ENCODE results near the gene ENTPD8.
"Not testable (repeated sequence)": the region's sequence is repeated elsewhere in the genome, so short reads cannot be mapped to it uniquely, and the experiment has no call there.

The ENTPD8 gene

DNA sequence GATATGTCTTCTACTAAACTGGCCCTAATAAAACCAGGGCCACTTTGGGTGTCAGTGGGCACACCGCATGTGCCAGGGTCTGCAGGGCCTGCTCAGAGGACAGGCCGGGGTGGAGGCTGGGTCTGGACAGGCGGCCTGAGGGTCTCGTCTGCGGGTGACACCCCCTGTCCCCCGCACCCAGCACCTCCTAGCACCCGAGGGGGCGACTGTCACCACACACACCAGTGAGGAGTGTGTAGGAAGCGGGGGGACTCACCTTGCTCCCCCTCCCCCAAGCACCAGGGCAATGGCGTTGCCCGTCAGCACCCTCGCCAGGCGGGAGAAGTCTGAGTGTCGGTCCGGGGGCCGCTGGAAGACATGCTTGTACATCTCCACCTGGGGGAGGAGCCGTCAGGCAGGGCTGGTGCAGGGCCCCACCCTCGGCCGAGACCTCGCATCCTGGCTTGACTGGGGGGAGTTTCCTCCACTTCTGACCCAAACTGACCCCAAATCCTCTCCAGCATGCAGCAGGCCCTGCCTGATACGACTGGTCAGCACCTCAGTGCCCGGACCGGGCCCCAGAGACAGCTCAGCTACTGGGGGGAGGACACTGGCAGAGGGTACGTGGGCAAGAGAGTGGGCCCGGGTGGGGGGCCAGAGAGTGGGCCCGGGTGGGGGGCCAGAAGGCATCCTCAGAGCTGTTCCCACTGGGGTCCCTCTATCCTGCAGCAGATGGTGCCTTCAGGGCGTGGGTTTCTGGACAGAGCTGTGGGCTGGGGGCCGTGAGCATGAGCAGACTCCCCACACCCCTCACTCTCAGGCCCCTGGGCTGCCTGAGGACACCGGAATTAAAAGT, 36.8 kb upstream of the ENTPD8 start:
- no peak for DNase-seq (ENCODE audit: low read depth)
- H3K4me3 ChIP-seq (ENCODE audit: low read depth, low read length): no peak overlapping the region

DNA sequence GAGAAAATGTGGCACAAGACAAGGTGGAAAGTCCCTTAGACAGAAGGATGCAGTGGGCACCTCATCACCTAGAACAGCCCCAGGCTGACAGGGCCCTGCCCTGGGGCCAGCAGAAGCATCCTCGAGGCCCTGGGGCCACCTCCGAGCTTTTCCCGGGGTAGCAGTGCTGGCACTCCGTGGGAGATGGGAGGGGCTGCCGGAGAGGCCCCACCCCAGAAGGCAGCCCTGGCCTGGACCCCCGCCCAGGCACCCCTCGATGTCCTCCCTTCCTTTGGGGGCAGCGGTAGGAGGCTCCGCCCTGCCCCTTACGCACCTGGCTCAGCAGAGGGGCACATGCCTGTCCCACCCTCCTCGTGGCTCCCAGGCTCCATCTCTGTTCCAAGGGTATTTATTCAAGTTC, 35.7 kb upstream of the ENTPD8 start:
- DNase-seq (ENCODE audit: low read depth): no peak
- H3K4me3 ChIP-seq (ENCODE audit: low read depth, low read length): no peak overlapping the region

DNA sequence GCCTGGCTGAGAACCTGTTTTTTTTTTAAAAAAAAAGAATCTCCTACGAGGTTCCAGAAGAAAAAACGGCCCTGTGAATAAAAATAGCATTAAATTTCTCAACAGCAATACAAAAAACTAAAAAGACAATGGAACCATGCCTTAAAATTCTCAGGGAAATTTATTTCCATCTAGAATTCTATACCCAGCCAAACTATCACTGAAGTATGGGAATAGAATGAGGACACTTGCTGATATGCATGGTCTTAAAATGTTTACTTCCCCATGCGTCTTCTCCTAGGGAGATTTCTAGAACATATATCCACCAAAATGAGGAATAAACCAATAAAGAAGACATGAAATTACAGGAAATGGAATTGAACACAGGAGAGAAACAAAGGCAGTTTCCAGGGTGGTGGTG, 34.5 kb upstream of the ENTPD8 start:
- no peak for DNase-seq (ENCODE audit: low read depth)

DNA sequence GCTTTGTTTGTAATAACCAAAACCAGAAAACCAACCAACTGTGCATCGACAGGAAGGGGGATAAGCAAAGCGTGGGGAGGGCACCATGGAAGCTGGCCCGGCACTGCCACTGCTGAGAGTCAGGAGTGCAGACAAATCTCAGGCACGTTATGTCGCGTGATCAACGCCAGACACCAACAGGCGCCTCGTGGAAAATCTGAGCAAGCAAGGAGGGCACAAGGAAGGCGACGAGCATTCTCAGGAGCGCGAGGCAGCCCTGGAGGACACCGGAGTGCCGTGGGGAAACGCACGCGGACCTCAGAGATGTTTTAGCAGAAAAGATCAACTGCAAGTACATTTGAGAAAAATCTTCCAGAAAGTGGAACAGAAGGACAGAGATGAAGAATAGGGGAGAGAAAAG, 33.1 kb upstream of the ENTPD8 start:
- DNase-seq (ENCODE audit: low read depth): no peak
- H3K4me3 ChIP-seq (ENCODE audit: low read depth, low read length): no peak overlapping the region

More for the DNA sequence above, 34.5 kb upstream of the ENTPD8 start:
- no peak overlapping the region for H3K4me3 ChIP-seq (ENCODE audit: low read depth, low read length)

DNA sequence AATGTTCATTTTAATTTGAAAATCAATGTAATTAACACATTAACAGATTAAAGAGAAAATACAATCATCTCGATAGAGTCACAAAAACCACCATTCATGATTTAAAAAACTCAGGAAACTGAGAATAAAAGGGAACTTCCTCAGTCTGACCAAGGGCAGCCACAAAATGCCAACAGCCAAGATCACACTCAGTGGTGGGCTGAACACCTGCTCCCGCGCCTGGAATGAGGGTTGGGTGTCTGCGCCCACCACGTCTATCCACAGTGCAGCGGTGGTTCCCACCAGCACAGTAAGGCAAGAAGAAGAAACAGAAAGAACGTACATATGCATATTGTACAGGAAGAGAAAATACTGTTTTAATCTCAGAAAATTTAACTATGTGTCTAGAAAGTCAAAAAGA, 29.6 kb upstream of the ENTPD8 start:
- no peak overlapping the region for H3K4me3 ChIP-seq (ENCODE audit: low read depth, low read length)
- no peak for DNase-seq (ENCODE audit: low read depth)

DNA sequence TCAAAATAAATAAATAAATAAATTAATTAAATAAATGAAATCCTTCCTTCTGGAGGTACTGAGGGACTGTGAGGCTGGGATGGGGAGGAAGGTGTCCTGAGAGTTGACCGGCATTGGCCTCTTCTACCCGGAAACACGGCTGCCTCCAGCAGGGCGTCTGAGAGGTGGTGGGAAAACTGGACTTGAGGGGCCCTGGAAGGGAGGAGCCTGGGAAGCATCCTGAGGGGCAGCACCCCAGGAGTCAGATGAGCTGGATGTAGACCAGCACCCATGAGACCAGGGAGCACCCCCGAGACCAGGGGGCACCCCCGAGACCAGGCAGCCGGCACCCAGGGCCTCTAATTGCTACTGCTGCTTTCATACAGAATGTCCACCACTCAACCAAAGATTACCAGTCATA, 26.7 kb upstream of the ENTPD8 start:
- H3K4me3 ChIP-seq (ENCODE audit: low read depth, low read length): no peak overlapping the region
- no peak for DNase-seq (ENCODE audit: low read depth)

DNA sequence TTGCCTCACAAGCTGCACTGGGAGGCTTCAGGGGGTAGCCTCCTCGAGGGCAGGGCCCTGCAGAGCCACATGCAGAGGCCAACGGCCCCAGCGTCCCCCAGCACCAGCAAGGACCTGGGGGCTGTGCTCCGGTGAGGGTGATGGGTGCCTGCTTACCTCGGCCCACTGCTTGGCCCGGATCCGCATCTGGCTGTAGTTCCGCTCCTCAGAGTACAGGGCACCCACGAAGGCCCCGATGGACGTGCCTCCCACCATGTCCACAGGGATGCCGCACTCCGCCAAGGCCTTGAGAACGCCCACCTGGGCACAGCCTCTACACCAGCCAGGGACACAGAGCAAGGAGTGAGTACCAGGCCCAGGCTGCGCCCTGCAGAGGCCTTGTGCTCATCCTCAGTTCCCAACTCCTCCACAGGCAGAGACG, 26.0 kb upstream of the ENTPD8 start:
- DNase-seq (ENCODE audit: low read depth): no peak
- no peak overlapping the region for H3K4me3 ChIP-seq (ENCODE audit: low read depth, low read length)

DNA sequence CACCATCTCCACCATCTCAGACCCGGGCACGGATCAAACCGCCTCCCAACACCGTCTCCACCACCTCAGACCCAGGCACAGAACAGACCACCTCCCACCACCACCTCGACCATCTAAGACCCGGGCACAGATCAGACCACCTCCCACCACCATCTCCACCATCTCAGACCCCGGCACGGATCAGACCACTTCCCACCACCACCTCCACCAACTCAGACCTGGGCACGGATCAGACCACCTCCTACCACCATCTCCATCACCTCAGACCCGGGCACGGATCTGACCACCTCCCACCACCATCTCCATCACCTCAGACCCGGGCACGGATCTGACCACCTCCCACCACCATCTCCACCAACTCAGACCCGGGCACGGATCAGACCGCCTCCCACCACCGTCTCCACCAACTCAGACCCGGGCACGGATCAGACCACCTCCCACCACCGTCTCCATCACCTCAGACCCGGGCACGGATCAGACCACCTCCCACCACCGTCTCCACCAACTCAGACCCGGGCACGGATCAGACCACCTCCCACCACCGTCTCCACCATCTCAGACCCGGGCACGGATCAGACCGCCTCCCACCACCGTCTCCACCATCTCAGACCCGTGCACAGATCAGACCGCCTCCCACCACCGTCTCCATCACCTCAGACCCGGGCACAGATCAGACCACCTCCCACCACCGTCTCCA, 25.4 kb upstream of the ENTPD8 start:
- DNase-seq (ENCODE audit: low read depth); H3K4me3 ChIP-seq (ENCODE audit: low read depth, low read length): not testable (repeated sequence)

DNA sequence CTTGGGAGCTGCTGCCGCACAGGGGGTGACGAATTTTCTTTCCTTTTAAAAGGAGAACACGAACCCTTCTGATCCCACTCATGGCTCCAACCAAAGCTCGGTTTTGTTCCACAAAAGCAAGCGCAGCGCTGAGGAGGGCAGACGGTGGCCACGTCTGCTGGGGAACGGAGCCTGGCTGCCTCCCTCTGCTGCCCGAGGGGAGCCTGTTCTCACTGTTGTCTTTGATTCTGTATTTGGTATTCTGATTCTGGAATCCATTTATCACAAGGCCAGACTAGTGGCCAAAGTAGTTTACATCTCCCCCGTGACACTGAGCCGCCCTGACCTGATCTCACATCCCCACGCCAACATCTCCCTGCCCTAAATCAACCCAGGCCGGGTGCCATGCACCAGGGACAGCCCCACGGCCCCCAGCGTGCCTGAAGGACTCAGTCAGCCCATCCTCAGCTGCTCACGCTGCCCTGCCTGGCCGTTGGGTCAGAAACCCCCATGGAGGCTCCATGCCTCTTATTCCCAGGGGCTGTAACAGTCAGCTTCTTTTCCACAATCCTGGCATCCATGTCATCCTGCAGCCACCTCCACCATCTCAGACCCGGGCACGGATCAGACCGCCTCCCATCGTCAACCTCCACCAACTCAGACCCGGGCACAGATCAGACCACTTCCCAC, 24.7 kb upstream of the ENTPD8 start:
- DNase-seq (ENCODE audit: low read depth): no peak
- H3K4me3 ChIP-seq (ENCODE audit: low read depth, low read length): no peak overlapping the region

DNA sequence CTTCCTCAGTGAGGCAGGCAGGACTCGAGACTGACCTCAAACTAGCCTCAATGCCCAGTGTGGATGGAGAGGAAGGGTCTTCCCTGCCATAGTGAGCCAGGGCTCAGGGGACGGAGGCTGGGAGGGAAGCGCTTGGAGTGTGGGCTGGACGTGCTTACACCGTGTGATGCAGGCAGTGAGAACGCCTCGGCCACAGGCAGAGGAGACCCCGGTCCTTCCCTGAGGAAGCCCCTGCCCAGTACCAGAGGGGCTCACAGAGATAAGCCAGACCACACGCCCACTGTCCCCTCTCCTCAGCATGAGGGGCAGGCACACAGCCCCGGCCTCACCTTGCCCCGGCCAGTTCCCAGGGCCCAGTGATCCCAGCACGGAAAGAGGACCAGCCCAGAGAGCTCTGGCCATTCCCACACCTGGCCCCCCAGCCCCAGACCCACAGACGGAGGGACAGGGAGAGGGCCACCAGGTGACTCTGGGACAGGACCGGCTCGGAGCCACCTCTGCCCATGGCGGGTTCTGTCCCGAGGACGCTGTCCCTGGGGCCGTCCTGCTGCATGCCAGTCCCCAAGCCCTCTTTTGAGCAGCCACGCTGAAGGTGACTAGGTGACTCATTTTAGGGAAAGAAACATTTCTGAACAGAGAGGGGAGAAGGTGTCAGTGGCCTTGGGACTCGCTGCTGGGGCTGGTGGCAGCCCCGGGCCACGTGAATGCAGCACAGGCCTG, 24.0 kb upstream of the ENTPD8 start:
- no peak for DNase-seq (ENCODE audit: low read depth)
- H3K4me3 ChIP-seq (ENCODE audit: low read depth, low read length): no peak overlapping the region

DNA sequence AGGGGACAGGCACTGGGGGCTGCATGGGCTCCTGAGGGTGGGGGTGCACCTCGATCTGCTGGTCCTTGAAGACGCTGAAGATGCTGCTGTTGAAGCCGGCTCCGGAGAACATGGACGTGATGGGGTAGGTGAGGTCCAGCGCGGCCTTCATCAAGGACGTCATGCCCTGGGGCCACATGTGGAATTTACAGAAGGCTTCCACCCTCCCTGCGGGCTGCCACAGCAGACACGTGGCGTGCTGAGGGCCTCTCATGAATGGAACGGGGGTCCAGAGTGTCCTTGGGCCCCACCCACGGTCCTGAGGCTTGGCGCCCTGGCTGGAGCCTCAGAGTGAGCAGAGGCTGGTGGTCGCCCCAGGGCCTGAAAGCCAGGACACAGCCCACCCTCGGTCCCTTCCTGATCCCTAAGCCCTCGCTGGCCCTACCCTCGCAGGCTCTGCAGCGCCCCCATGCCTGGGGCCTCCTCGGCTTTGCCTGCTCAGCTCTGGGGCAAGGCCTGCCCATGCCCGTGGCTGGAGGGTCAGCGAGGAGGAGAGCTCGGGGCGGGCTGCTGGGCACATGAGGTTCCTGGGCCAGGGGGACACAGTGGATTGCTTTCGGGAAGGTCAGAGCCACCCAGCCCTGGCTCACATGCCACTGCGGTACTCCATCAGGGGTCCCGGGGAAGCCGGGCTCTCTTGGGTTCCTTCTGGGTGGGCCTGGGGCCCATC, 23.3 kb upstream of the ENTPD8 start:
- no peak overlapping the region for H3K4me3 ChIP-seq (ENCODE audit: low read depth, low read length)
- no peak for DNase-seq (ENCODE audit: low read depth)

DNA sequence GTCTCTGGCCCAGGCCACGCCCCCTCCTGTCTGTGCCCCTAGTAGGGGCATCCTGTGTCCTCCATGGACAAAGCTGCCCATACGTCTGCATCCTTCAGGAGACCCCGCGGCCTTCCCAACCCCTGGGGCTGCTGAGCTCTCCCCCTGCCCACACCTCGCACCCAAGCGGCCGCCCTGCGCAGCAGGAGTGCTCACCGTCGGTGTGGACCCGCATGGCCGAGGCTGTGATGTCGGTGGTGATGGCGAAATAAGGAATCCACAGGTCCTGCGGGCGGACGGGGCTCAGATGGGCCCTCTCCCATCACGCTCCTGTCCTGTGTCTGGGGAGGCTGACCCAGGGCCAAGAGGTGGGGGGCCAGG, 22.8 kb upstream of the ENTPD8 start:
- no peak overlapping the region for H3K4me3 ChIP-seq (ENCODE audit: low read depth, low read length)
- no peak for DNase-seq (ENCODE audit: low read depth)

DNA sequence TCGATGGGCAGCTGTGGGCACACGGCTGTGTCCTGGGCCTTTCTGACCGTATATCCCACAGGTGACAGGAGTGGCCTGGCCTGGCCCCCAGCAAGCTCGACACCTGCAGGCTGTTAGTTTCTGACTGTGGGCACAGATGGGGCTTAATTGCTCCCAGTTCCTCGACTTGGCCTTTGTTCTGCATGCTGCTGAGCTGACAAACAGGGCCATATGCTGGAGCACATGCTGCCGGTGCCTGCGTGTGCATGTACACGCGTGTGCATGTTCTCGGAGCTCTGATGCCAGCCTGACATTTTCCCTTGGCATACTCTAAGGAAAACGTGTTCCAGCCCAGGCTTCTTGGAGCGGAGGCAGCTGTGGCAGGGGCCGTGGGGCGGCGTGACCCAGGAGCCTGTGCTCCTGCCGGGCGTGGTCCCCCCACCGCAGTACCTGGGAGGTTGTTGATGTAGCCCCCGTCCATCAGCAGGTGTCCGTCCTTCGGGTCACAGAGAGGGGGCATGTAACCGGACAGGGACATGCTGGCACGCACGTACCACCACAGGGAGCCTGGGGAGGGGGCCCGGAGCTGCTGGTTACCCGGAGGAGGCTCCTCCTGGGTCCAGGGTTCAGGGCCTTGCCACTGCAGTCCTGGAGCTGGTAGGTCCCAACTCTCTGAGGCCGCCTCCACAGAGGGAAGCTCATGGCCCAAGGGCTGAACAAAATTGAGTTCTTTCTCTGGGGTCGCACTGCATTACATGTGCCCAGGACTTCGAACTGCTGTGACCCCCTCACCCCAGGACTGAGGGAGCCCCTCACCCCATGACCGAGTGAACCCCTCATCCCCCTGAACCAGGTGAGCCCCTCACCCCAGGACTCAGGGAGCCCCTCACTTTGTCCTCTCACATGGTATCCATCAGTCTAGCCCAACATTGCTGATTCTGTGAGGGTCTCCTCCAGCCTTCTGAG, 22.1 kb upstream of the ENTPD8 start:
- DNase-seq (ENCODE audit: low read depth): no peak

DNA sequence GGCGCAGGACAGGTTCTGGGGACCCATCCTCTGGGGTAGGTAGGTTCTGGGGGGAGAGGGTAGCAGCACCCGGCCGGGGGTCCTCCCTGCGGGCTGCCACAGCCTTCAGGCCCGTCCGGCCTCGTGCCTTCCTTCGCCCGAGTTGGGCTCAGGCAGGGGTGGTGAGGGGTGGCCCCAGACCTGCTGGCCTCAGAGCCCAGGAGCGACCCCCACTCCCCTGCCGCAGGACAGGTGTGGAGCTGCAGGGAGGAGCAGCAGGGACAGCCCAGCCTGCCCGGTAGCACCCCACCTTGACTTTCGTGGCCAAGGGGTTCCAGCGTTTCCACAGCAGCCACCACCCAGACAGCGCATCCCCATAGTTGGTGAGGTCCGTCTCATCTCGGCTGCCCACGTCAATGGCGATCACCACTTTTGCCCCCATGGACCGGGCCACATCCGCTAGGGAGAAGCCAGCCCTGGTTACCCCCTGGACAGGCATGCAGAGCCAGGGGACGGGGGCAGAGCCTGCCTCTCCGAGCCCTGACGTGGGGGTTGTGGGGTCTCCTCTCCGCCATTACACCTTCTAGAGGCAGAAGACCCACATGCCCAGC, 21.3 kb upstream of the ENTPD8 start:
- DNase-seq (ENCODE audit: low read depth): no peak
- H3K4me3 ChIP-seq (ENCODE audit: low read depth, low read length): no peak overlapping the region

More for the DNA sequence above, 22.1 kb upstream of the ENTPD8 start:
- H3K4me3 ChIP-seq (ENCODE audit: low read depth, low read length): no peak overlapping the region

DNA sequence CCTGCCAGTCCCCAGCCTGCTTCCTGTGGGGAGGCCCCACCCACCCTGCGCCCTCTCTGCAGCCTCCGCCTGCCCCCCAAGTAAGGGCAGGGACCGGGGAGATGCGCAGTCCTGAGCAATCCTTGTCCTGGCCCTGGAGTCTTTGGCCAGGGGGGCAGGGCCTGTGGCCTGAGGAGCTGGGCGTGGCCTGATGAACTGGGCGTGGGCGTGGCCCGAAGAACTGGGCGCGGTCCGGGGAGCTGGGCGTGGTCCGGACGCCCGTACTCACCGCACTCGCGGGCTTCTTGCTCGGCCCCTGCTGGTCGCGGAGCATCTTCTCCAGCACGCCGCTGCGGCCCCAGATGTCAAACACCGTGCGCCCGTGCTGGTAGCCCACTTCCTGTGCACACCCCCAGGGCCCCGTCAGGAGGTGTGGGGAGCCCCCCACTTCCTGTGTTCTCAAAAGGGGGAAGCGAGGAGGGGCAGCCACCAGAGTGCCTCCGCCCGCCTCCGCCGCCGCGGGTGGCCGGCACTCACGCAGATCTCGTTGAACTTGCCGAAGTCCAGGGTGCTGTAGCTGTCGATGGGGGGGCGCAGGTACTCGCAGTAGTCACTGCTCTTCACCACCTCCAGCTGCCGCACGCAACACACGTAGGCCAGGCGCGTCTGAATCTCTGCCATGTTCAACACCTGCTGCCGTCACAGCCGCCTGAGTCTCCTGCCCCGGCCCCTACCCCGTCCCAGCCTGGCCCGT, 20.7 kb upstream of the ENTPD8 start:
- no peak for DNase-seq (ENCODE audit: low read depth)
- H3K4me3 ChIP-seq (ENCODE audit: low read depth, low read length): no peak overlapping the region

DNA sequence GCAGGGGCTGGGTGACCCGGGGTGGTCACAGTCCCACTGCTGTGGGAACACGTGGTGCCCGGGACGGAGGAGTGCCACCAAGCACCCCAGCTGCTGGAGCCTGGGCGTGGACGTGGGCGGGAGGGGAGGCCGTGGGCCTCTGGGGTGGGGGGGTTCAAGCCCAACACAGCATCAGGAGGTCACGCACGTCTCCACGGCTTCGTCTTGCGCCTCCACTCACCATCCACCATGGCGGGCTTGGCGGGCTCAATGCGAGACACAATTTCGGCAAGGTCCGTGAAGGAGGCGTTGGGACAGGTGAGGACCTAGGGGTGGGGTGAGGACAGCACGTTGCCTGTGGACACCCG, 20.1 kb upstream of the ENTPD8 start:
- DNase-seq (ENCODE audit: low read depth): no peak
- H3K4me3 ChIP-seq (ENCODE audit: low read depth, low read length): no peak overlapping the region

Measured in skeletal muscle cell (primary cell).